Omental fat pad (tissue), 4 donors: ENCODE data around the gene C1orf122. TPM values are rescaled to one million over a fixed set of nuclear protein-coding genes. Genes with fewer than 3 reads are reported as not detected.

Experiments used
- ATAC-seq: fragments of 150-250 bp; one replicate; pipeline ENCODE4 v1.9.1; 2016; ENCODE audit warnings: mild to moderate bottlenecking, moderate library complexity; ENCODE audit not compliant: low FRiP score
- DNase-seq: peaks from one replicate; pipeline ENCODE4 v3.0.0-alpha.2; 2019; ENCODE audit warnings: low spot score
- CTCF ChIP-seq, 3 donors: fragments of 450-650 bp; IDR thresholded peaks; one replicate each; pipeline ENCODE4 v1.5.1; 2016 to 2017; ENCODE audit warnings: antibody characterized with exemption in 3 of 3, mild to moderate bottlenecking in 3 of 3, moderate library complexity in 2 of 3
- total RNA-seq, 4 donors: library from RNA; depleted of rRNA; stranded (reverse); fragments of >200 nt; gene quantifications; one replicate each; pipeline ENCODE4 v1.1.0, GENCODE V29; 2016

Gene C1orf122
- total RNA-seq, 4 donors from 2014 or later, result 53.6 to 86.9 (median 71.2) TPM

- ATAC-seq (no peak), DNase-seq (no peak)
- no peak for TF ChIP-seq CTCF (IDR thresholded peaks at IDR 0.05)
Observed at GRCh38 chr1:37817481-37817880, 9.9 kb downstream of the C1orf122 start.

- no peak for DNase-seq
- no peak for TF ChIP-seq CTCF (IDR thresholded peaks at IDR 0.05)
- no peak for ATAC-seq
Observed at GRCh38 chr1:37821481-37821880, 13.9 kb downstream of the C1orf122 start.

- DNase-seq (no peak), ATAC-seq (no peak)
- no peak for TF ChIP-seq CTCF (IDR thresholded peaks at IDR 0.05)
Observed at GRCh38 chr1:37822906-37823815, 15.6 kb downstream of the C1orf122 start.

GRCh38 chr1:37824001-37824400 is 16.4 kb downstream of the C1orf122 start:
- ATAC-seq (no peak), DNase-seq (no peak)
- no peak for TF ChIP-seq CTCF (IDR thresholded peaks at IDR 0.05)

- ATAC-seq, result no peak
- no peak for DNase-seq
- TF ChIP-seq CTCF (IDR thresholded peaks at IDR 0.05), result no peak
Observed at GRCh38 chr1:37825506-37825905, 17.9 kb downstream of the C1orf122 start.

GRCh38 chr1:37828410-37829074 is 21.0 kb downstream of the C1orf122 start:
- TF ChIP-seq CTCF (IDR thresholded peaks at IDR 0.05), result no peak
- no peak for DNase-seq
- no peak for ATAC-seq
